Fibroblast of upper back skin (primary cell): ENCODE measurements around the gene RER1.
A peak's percentile ranks its signal among the peaks of the same experiment; 100 is the strongest.

ENCODE experiments used
- DNase-seq: peaks from one replicate; pipeline ENCODE4 v3.0.0-alpha.2; 2013

The RER1 gene

DNA sequence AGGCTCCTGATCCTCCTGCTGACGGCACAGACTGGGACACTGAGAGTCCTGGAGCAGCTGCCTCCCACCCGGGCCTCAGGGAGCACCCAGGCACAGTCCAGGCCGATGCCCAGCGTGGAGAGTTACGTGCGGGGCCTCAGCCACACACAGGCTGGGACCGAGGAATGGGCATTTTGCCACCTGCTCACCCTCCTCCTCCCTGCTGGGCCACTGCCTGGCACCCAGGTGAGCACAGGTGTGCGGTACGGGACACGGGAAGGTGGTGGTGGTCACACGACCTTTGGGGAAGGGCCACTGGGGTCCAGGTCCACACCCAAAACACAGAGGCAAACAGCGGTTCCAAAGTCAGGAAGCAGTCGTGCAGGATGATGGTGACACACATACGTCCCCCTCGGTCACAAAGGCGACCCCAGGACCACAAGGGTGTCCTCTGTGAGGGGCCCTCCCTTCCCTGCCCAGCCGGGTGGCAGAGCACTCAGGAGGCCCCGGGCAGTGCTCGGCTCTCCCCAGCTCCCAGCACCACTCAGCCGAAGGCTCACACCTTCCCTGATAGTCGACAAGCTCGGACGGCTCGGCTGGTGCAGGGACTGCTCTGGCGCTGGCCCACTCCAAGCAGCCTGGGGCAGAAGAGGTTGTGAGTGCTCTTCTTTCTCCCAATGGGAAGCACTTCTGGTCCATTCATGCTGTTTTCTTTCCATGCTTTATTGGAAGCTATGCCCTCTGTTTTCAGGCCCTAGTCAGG, 14.5 kb upstream of the RER1 start:
- DNase-seq, result no peak

DNA sequence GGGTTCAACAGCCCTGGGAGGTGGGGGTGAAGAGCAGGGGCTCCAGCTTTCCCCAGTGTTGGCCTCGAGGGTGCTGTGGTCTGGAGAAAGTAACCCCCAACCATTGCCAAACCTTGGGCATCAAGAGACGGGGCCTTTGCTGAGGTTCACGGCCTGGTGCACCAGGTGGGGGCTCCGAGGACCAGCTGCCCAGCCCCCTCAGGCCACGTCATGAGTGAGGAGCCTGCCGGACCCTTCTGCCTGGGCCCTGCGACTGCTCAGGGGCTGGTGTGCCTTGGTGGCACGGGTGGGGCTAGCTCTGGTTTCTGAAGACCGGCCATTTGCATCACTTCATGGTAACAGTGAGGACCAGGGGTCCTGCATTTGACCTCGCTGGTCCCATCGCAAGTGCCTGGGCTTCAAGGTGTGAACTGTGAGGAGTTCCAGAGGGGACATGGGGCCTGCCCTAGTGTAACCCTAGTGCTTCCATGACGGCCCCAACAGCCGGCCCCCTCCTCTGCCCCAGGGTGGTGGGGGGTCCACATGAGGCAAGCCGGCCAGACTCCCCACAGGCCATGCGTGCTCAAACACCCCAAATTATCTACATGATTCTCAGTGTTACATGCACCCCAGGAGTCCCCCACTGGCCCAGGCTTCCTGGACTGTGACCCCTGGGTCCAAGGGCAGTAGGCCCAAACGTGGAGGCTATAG, 13.7 kb upstream of the RER1 start:
- no peak for DNase-seq

- DNase-seq, result no peak
These were observed 13.2 kb upstream of the RER1 start for GRCh38 chr1:2378441-2378851.

- no peak for DNase-seq
These were observed 12.5 kb upstream of the RER1 start for GRCh38 chr1:2378956-2379732.

DNA sequence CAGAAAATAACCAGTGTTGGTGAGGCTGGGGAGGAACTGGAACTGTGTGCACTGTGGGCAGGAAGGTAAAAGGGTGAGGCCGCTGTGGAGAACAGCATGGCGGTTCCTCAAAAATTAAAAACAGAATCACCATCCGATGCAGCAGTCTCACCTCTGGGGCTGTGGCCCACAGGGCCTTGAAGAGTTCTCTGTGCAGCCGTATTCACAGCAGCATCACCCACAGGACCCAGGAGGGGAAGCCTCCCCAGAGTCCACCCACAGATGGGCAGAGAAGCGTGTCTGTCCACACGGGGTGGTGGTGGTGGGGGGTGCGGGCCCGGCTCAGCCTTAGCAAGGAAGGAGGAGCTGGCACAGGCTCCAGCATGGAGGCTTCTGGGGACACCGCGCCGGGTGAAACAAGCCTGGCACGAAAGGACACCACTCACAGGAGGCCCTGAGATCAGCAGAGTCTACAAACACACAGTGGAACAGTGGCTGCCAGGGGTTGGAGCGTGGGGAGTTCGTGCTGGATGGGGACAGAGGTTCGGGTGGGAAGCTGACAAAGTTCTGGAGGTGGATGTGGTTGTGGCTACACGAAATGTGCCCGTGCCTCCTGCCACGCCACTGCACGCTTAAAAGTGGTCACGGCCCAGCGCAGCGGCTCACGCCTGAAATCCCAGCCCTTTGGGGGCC, 11.8 kb upstream of the RER1 start:
- DNase-seq, result no peak

- DNase-seq, result no peak
These were observed 10.6 kb upstream of the RER1 start for GRCh38 chr1:2380816-2381591.

DNA sequence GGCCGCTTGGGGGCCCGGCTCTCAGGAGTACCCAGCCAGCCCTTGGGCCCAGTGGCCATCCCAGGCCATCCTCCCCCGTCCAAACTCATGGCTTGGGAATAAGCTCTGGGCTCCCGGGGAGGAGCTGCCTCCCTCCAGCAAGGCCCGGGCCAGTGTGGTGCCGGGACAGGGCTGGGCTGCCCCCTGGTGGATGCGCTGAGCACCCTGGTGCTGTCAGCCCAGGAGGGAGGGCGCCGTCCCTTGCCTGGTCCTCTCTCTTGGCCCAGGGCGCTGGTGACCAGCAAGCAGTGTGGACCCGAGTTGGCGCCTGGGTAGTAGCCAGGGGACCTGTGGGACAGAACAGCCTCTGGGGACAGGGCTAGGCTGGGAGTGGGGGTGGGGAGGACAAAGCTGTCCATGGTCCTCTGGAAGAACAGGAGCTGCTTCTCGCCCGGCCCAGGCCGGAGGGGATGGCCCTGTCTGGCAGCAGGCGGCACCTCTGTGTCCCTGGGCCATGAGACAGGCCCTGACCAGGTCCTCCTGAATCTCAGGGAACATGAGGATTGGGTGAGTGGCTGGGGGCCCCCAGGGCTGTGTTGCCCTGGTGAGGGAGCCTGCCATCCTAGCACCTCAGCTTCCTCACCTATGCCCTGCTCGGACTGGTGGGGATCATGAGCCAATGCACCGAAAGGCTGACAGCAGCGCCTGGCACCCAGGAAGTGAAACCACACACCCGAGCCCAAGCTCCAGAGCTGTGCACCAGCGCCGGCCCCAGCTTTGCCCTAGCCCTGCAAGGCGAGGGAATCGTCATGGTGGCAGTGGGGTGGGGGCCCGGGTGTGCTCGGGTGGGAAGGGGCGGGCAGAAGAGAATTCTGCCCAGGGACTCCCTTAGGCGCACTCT, 9.7 kb upstream of the RER1 start:
- DNase-seq, result peak; percentile 74

GRCh38 chr1:2382621-2383361, 8.8 kb upstream of the RER1 start:
- no peak for DNase-seq

GRCh38 chr1:2383576-2383975, 8.1 kb upstream of the RER1 start:
- no peak for DNase-seq

DNA sequence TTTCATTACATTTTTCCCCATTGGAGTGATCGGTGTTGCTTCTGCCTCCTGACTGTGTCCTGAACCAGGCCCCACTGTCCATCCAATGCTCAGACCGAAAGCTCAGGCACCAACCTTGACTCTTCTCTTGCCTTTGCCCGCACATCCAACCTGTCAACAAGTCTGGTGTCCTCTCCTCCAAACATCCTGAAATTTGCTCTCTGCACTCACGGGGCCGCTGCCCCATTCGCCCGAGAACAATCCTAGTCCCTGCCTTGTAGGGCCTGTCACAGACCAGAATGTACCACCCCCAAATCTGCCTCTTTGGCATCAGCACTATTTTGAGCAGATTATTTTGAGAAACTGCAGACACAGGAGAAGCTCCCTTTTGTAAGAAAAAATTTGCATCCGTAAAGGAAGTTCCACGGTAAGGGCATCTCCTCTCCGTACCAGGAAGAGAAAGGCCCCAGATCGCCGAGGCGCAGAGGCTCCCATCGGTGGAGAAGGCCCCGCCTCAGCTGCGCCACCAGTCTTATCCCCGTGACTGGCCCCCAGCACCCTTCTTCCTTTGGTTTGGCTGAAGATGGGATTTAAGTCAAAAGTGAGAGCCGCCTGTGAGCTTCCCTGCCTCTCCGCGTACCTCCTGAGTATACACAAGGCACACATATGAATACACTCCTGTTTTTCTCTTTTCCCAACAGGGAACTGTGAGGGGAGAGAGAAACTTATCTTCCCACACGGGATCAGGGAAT, 7.3 kb upstream of the RER1 start:
- no peak for DNase-seq

- no peak for DNase-seq
These were observed 6.6 kb upstream of the RER1 start for GRCh38 chr1:2384941-2385481.

DNA sequence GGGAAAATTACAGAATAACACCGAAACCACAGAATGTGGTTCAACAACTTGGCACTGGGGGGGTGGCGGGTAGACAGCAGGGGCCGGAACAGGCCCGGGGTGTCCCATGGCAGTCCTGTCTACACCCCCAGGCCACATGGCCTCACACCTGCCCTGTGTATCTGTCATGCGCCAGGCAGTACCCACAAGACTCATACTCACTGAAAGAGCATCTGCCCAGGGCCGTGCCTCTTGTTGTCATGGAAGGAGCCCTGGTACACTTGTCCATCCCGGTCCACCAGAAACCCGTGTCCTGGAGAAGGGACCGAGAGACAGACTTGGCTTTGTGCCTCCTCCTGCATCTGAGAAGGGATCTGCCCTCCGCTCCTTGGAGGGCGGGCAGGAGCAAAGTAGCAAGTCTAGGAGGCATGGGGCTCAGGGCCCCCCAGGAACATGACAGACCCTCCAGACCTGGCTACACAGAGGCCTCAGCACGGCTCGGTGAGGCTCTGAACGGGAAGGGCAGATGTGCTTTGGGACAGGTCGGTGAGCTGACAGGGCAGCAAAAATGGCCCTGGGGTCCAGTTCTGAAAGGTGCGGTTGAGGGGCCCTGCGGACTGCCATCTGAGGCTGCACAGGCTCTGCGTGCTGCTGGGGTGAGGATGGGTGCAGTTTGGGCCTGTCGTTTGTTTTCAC, 5.9 kb upstream of the RER1 start:
- no peak for DNase-seq

DNA sequence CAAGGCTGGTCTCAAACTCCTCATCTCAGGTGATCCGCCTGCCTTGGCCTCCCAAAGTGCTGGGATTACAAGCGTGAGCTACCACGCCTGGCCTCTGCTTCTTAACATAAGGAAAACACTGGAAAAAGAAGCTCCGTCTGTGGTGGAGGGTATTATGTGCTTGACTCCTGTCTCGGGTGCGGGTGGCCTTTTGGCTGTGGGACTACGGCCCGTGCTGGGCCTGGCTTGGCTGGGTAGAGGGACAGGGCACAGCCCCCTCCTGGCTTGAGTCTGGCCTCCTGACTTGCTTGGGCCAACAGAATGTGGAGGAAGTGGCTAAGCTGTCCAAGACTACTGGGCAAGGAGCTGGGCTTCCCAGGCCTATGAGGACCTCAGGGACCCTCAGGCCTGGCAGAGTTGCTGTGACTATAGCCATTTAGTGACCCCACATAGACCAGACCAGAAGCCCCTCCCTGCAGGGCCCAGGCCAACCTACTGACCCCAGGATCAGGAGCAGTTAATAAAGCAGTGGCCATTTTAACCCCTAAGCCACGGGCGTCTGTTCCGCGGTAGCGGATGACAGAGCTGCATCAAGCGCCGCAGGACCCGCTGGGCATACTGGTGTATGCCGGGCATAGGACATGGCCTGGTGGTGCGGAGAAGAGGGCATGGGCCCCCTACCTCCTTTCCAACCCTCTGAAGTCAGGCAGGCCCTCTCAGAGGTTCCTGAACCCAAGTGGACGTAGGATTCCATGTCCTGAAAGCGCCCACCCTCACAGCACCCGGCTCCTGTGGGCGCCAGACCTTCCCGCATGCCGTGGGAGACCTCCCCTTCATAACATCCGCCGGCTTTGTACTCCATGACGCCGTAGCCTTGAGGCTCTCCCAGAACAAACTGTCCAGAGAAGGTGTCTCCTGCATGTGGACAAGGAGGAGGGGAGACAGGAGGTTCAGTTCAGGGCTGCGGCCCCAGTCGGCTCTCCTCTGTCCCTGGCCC, 4.7 kb upstream of the RER1 start:
- no peak for DNase-seq

DNA sequence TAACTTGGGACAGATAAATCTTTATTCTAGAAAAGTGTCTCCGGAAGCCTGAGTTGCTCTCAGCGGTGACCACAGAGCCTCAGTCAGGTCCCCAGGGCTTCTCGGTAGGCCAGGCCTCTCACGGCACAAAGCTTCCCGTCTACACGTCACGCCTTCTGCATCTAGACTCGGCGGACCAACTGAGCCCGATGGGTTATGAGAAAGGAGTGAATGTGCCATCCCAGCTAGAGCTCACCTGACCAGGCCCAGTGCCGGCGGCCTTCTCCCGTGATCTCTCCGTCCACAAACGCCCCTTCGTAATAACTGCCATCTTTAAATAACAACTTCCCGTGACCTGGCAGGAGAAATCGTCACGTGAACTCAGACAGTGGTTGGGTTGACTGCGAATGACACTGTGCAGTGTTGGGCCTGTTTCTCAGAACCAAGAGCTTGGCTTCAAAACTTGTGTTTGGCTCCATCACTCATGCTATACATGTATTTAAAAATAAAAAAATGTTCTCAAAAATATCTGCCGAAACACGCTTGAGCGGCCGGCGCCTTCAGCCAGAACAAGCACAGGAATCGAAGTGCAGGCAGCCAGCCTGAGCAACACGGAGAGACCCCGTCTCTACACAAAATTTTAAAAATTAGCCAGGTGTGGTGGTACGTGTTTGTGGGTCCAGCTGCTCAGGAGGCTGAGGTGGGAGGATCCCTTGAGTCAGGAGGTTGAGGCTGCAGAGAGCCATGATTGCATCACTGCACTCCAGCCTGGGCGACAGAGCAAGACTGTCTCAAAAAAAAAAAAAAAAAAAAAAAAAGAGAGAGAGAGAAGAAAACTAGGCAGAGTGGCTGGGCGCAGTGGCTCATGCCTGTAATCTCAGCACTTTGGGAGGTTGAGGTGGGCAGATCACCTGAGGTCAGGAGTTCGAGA, 3.4 kb upstream of the RER1 start:
- DNase-seq, result no peak

DNA sequence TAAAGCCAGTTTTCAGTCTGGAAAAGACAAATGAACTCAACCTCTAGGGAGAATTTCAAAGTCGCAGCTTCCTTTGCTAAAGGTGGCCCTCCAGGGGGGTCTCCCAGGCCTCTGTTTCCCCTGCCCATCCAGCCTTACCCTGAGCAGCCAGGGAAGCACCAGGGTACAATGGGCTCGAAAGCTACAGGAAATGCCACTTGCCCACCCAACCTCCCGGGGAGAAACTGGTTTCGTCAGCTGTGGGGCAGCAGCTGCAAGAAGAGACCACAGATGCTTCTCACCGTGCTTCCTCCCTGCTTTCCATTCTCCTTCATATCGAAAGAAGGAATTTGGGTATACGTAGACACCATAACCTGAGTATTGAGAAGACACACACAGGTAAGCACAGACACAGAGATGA, 2.0 kb upstream of the RER1 start:
- no peak for DNase-seq

DNA sequence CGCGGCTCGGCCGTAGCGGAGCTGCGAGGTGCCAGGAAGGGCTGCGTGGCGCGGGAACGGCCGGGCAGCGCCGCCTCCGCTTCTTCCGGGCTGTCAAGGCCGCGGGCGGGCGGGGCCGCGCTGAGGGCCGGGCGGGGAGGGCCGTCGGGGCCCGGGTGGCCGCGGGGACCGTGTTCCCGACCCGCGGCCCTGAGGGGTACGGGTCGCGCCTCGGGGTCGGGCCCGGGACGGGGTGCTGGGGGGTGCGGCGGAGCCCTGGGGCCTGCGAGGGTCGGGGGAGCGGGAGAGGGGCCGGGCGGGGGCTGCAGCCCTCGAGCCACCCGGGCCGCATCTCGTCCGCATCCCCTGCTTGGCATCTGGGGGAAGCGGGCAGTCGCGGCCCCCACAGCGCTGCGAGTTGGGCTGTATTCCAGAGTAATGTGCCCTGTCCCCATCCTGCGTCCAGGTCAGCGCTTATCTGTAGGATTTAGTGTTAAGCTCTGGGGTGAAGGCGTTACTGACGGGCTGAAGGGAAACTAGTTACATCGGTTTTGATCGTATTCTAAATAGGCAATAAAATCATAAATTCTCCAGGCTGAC, 379 bp downstream of the RER1 start:
- DNase-seq, result no peak
